ENCODE results near the gene ZNF410. TPM values are rescaled to one million over a fixed set of nuclear protein-coding genes. Genes with fewer than 3 reads are reported as not detected.

Gene ZNF410
- total RNA-seq, 2 experiments from 2014 or later = 54.2 to 56.5 TPM

Other genes with a start within 250 kb of the ZNF410 start
- 1 to 10 TPM; 6.8 to 7.2 TPM for gene DNAL1, start 241.9 kb upstream of the ZNF410 start, total RNA-seq
- gene PNMA1, start 172.5 kb upstream of the ZNF410 start, total RNA-seq = 10 to 100 TPM; 28.2 to 30.0 TPM
- 1 to 10 TPM; 2.3 to 2.8 TPM for gene PTGR2, start 35.0 kb upstream of the ZNF410 start, total RNA-seq
- gene FAM161B, start 63.2 kb downstream of the ZNF410 start, total RNA-seq = 1 to 10 TPM; 1.8 to 2.1 TPM
- 10 to 100 TPM; 13.2 to 15.5 TPM for gene COQ6, start 63.4 kb downstream of the ZNF410 start, total RNA-seq
- gene ENTPD5, start 132.4 kb downstream of the ZNF410 start, total RNA-seq = 10 to 100 TPM; 10.5 to 11.1 TPM
- 1 to 10 TPM in 1 of 2 experiments, under 1 TPM in 1; 0.50 to 1.3 TPM for gene BBOF1, start 132.5 kb downstream of the ZNF410 start, total RNA-seq
- 10 to 100 TPM; 16.8 to 18.2 TPM for gene ALDH6A1, start 197.6 kb downstream of the ZNF410 start, total RNA-seq
- gene LIN52, start 198.1 kb downstream of the ZNF410 start, total RNA-seq = 10 to 100 TPM; 14.5 to 17.6 TPM